ENCODE measurements around the gene CMC2.

CMC2 gene

GRCh38 chr16:80940069-80940856, 66.4 kb downstream of the CMC2 start:
- TF ChIP-seq CREB1 (IDR thresholded peaks at IDR 0.05; ENCODE audit: low read depth) (no peak), CEBPB (IDR thresholded peaks at IDR 0.05) (no peak), TAF1 (IDR thresholded peaks at IDR 0.05; ENCODE audit: low read depth) (no peak), YY1 (IDR thresholded peaks at IDR 0.05; ENCODE audit: low read depth) (no peak), FOXM1 (IDR thresholded peaks at IDR 0.05; ENCODE audit: borderline replicate concordance, low read depth) (no peak)

GRCh38 chr16:80938879-80939260, 67.8 kb downstream of the CMC2 start:
- TF ChIP-seq EGR1 (IDR thresholded peaks at IDR 0.05) (no peak), ZBTB7A (IDR thresholded peaks at IDR 0.05; ENCODE audit: low read depth) (no peak)

GRCh38 chr16:80938004-80938878, 68.4 kb downstream of the CMC2 start:
- TF ChIP-seq NFIC (IDR thresholded peaks at IDR 0.05) = peak; percentile 67
- TF ChIP-seq YY1 (IDR thresholded peaks at IDR 0.05; ENCODE audit: low read depth) = no peak
- TF ChIP-seq CREB1 (IDR thresholded peaks at IDR 0.05; ENCODE audit: low read depth) = no peak
- no peak for TF ChIP-seq REST (IDR thresholded peaks at IDR 0.05; ENCODE audit: low read depth)
- peak; percentile 96 for TF ChIP-seq USF1 (IDR thresholded peaks at IDR 0.05)
- TF ChIP-seq ZBTB7A (IDR thresholded peaks at IDR 0.05; ENCODE audit: low read depth) = no peak
- TF ChIP-seq TAF1 (IDR thresholded peaks at IDR 0.05; ENCODE audit: low read depth) = no peak
- no peak for TF ChIP-seq RAD21 (IDR thresholded peaks at IDR 0.05; ENCODE audit: low read depth)
- peak; percentile 59 for TF ChIP-seq MAX (IDR thresholded peaks at IDR 0.05)
- TF ChIP-seq TEAD4 (IDR thresholded peaks at IDR 0.05) = peak; percentile 76
- TF ChIP-seq CEBPB (IDR thresholded peaks at IDR 0.05) = peak; percentile 51; the same call in 1 of the 2 replicates
- TF ChIP-seq EGR1 (IDR thresholded peaks at IDR 0.05) = no peak
- no peak for TF ChIP-seq FOXM1 (IDR thresholded peaks at IDR 0.05; ENCODE audit: borderline replicate concordance, low read depth)
- TF ChIP-seq TCF12 (IDR thresholded peaks at IDR 0.05; ENCODE audit: low read depth) = peak; percentile 48; the same call in 1 of the 2 replicates
- TF ChIP-seq EP300 (IDR thresholded peaks at IDR 0.05; ENCODE audit: borderline replicate concordance) = peak; percentile 51; the same call in 1 of the 2 replicates

GRCh38 chr16:80936410-80936809, 70.3 kb downstream of the CMC2 start:
- no peak for TF ChIP-seq ZBTB7A (IDR thresholded peaks at IDR 0.05; ENCODE audit: low read depth)
- no peak for TF ChIP-seq NFIC (IDR thresholded peaks at IDR 0.05)
- no peak for TF ChIP-seq RAD21 (IDR thresholded peaks at IDR 0.05; ENCODE audit: low read depth)
- TF ChIP-seq TCF12 (IDR thresholded peaks at IDR 0.05; ENCODE audit: low read depth) = no peak
- TF ChIP-seq USF1 (IDR thresholded peaks at IDR 0.05) = no peak
- no peak for TF ChIP-seq EP300 (IDR thresholded peaks at IDR 0.05; ENCODE audit: borderline replicate concordance)

GRCh38 chr16:80935691-80936090, 71.0 kb downstream of the CMC2 start:
- no peak for TF ChIP-seq TCF12 (IDR thresholded peaks at IDR 0.05; ENCODE audit: low read depth)
- TF ChIP-seq REST (IDR thresholded peaks at IDR 0.05; ENCODE audit: low read depth) = no peak
- no peak for TF ChIP-seq EGR1 (IDR thresholded peaks at IDR 0.05)
- no peak for TF ChIP-seq NFIC (IDR thresholded peaks at IDR 0.05)
- no peak for TF ChIP-seq EP300 (IDR thresholded peaks at IDR 0.05; ENCODE audit: borderline replicate concordance)
- TF ChIP-seq FOXM1 (IDR thresholded peaks at IDR 0.05; ENCODE audit: borderline replicate concordance, low read depth) = no peak
- TF ChIP-seq TAF1 (IDR thresholded peaks at IDR 0.05; ENCODE audit: low read depth) = no peak
- no peak for TF ChIP-seq CEBPB (IDR thresholded peaks at IDR 0.05)
- TF ChIP-seq TEAD4 (IDR thresholded peaks at IDR 0.05) = no peak
- TF ChIP-seq MAX (IDR thresholded peaks at IDR 0.05) = no peak
- no peak for TF ChIP-seq RAD21 (IDR thresholded peaks at IDR 0.05; ENCODE audit: low read depth)
- TF ChIP-seq CREB1 (IDR thresholded peaks at IDR 0.05; ENCODE audit: low read depth) = no peak
- no peak for TF ChIP-seq USF1 (IDR thresholded peaks at IDR 0.05)
- TF ChIP-seq YY1 (IDR thresholded peaks at IDR 0.05; ENCODE audit: low read depth) = no peak
- TF ChIP-seq ZBTB7A (IDR thresholded peaks at IDR 0.05; ENCODE audit: low read depth) = no peak

Measured in Ishikawa (cell line).